ENCODE results near the gene ASS1.

Gene ASS1

DNA sequence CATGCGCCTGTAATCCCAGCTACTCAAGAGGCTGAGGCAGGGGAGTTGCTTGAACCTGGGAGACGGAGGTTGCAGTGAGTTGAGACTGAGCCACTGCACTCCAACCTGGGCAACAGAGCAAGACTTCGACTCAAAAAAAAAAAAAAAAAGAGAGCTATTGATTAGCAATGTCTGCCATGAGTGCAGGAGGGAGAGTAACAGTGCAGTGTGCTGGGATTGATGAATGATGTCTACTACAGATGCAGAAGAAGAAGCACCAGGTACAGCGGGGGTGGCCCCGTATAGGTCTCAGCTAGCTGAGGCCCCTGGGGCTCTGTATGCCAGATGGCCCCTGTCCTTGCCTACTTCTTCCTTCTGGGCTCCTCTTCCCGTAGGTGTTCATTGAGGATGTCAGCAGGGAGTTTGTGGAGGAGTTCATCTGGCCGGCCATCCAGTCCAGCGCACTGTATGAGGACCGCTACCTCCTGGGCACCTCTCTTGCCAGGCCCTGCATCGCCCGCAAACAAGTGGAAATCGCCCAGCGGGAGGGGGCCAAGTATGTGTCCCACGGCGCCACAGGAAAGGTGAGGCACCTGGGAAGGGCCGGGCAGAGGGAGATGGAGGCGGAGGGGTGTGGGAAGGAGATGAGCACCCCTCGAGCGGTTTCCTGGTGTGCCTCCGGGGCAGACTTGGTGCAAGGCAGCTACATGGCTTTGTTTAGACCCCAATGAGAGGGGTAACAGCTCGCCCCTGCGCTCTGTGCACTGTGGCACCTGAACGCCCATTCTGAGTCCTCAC, 13.5 kb downstream of the ASS1 start:
- TF ChIP-seq ZFX (IDR thresholded peaks at IDR 0.05; ENCODE audit: borderline replicate concordance), result no peak
- TF ChIP-seq, protein P1, sequence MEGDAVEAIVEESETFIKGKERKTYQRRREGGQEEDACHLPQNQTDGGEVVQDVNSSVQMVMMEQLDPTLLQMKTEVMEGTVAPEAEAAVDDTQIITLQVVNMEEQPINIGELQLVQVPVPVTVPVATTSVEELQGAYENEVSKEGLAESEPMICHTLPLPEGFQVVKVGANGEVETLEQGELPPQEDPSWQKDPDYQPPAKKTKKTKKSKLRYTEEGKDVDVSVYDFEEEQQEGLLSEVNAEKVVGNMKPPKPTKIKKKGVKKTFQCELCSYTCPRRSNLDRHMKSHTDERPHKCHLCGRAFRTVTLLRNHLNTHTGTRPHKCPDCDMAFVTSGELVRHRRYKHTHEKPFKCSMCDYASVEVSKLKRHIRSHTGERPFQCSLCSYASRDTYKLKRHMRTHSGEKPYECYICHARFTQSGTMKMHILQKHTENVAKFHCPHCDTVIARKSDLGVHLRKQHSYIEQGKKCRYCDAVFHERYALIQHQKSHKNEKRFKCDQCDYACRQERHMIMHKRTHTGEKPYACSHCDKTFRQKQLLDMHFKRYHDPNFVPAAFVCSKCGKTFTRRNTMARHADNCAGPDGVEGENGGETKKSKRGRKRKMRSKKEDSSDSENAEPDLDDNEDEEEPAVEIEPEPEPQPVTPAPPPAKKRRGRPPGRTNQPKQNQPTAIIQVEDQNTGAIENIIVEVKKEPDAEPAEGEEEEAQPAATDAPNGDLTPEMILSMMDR (IDR thresholded peaks at IDR 0.05), result no peak
- H3K27ac ChIP-seq, result no peak overlapping the region

GRCh38 chr9:130458804-130459067, 14.0 kb downstream of the ASS1 start:
- no peak for TF ChIP-seq ZFX (IDR thresholded peaks at IDR 0.05; ENCODE audit: borderline replicate concordance)
- TF ChIP-seq, protein P1 (IDR thresholded peaks at IDR 0.05), result no peak
- no peak overlapping the region for H3K27ac ChIP-seq

GRCh38 chr9:130459151-130459550, 14.4 kb downstream of the ASS1 start:
- TF ChIP-seq ZFX (IDR thresholded peaks at IDR 0.05; ENCODE audit: borderline replicate concordance), result no peak
- TF ChIP-seq, protein P1 (IDR thresholded peaks at IDR 0.05), result no peak
- no peak overlapping the region for H3K27ac ChIP-seq

GRCh38 chr9:130459941-130460669, 15.3 kb downstream of the ASS1 start:
- TF ChIP-seq ZFX (IDR thresholded peaks at IDR 0.05; ENCODE audit: borderline replicate concordance), result no peak
- TF ChIP-seq, protein P1 (IDR thresholded peaks at IDR 0.05), result no peak
- no peak overlapping the region for H3K27ac ChIP-seq

- H3K27ac ChIP-seq, result no peak overlapping the region
- TF ChIP-seq, protein P1 (IDR thresholded peaks at IDR 0.05), result peak; percentile 83
- TF ChIP-seq ZFX (IDR thresholded peaks at IDR 0.05; ENCODE audit: borderline replicate concordance), result no peak
Measured at GRCh38 chr9:130461218-130461630, 16.5 kb downstream of the ASS1 start.

GRCh38 chr9:130461731-130462130, 17.0 kb downstream of the ASS1 start:
- TF ChIP-seq ZFX (IDR thresholded peaks at IDR 0.05; ENCODE audit: borderline replicate concordance), result no peak
- TF ChIP-seq, protein P1 (IDR thresholded peaks at IDR 0.05), result no peak

More at GRCh38 chr9:130461731-130462130, 17.0 kb downstream of the ASS1 start:
- H3K27ac ChIP-seq, result no peak overlapping the region
